HG02759 (cell line): Measurements from ENCODE around the gene RPS6KB1.
"Not testable (repeated sequence)": the region's sequence is repeated elsewhere in the genome, so short reads cannot be mapped to it uniquely, and the experiment has no call there.

ENCODE experiments used
- ATAC-seq: cut with Tn5 transposase; IDR thresholded peaks from one replicate; pipeline ENCODE4 v1.9.1; 2021; ENCODE audit warnings: mild to moderate bottlenecking, moderate library complexity; ENCODE audit not compliant: unreplicated experiment

RPS6KB1 gene

DNA sequence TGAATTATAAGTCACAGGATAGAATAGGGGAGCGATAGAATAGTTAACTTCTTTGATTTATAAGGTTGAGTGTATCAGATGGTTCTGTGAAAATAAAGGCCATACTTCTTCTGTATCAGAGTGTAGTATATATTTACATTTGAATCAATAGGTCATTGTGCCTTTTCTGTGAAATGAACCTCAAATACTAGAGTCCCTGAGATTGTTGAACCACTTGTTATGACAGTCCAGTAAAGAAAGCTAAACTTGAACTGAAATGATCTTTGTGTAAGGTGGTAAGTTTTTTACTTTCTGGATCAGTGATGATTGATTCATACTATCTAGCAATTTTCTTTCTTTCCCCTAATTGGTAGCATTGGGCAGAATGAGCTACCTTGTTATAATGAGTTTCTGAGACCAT is 40.4 kb downstream of the RPS6KB1 start:
- ATAC-seq: not testable (repeated sequence)

DNA sequence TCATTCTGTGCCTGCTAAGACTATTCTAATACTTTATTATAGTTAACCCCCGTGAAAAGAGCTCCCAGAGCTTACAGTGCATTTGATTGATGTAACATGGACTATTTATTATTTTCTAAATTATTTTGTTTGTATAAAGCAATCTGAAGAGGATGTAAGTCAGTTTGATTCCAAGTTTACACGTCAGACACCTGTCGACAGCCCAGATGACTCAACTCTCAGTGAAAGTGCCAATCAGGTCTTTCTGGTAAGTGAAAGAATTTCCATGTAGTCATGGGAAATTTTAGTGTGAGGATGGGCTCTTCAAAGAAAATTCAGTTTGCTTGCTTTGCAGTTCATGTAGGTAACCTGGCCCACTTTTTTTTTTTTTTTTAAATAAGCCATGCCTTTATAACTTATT is 47.8 kb downstream of the RPS6KB1 start:
- not testable (repeated sequence) for ATAC-seq

GRCh38 chr17:59941131-59941530 is 48.2 kb downstream of the RPS6KB1 start:
- ATAC-seq: no peak

DNA sequence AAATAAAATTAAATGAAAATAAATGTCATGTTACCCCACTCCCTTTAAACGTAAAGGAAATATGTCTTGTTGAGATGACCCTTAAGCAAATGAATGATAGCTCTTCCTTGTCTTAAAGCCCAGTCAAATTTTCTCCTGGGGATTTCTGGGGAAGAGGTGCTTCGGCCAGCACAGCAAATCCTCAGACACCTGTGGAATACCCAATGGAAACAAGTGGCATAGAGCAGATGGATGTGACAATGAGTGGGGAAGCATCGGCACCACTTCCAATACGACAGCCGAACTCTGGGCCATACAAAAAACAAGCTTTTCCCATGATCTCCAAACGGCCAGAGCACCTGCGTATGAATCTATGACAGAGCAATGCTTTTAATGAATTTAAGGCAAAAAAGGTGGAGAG is 53.5 kb downstream of the RPS6KB1 start:
- not testable (repeated sequence) for ATAC-seq

DNA sequence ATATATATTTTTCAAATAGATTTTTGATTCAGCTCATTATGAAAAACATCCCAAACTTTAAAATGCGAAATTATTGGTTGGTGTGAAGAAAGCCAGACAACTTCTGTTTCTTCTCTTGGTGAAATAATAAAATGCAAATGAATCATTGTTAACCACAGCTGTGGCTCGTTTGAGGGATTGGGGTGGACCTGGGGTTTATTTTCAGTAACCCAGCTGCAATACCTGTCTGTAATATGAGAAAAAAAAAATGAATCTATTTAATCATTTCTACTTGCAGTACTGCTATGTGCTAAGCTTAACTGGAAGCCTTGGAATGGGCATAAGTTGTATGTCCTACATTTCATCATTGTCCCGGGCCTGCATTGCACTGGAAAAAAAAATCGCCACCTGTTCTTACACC is 54.4 kb downstream of the RPS6KB1 start:
- not testable (repeated sequence) for ATAC-seq

DNA sequence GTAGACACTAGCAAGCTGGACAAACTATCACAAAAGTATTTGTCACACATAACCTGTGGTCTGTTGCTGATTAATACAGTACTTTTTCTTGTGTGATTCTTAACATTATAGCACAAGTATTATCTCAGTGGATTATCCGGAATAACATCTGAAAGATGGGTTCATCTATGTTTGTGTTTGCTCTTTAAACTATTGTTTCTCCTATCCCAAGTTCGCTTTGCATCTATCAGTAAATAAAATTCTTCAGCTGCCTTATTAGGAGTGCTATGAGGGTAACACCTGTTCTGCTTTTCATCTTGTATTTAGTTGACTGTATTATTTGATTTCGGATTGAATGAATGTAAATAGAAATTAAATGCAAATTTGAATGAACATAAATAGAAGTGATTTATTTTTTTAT is 57.1 kb downstream of the RPS6KB1 start:
- no peak for ATAC-seq

DNA sequence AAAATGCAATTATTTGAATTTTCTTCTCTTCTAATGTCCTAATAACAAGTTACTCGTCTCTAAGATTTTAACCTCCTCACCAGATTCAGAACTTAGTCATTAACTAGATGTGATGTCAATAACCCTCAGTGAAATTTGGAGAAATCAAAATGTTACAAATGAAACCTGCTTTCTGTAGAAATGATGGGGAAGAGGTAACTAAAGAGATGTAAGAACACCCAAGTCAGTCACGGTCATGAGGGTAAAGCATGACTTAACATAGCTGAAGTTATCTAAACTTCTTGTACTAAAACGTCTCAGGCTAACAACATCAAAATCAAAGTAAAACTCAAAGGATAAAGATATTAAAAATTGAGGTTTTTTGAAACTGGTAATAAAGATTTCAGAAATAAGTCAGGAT is 61.9 kb downstream of the RPS6KB1 start:
- ATAC-seq: no peak

DNA sequence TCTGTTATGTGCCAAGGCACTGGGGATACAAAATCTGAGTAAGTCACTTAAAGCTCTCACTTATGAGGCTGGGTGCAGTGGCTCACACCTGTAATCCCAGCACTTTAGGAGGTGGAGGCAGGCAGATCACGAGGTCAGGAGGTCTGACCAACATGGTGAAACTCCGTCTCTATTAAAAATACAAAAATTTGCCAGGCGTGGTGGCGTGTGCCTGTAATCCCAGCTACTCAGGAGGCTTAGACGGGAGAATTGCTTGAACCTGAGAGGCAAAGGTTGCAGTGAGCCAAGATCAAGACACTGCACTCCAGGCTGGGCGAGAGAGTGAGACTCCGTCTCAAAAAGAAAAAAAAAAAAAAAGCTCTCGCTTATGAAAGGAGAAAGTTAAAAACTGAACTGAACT is 66.7 kb downstream of the RPS6KB1 start:
- ATAC-seq: not testable (repeated sequence)

GRCh38 chr17:59962739-59963318 is 69.9 kb downstream of the RPS6KB1 start:
- no peak for ATAC-seq

GRCh38 chr17:59963738-59964481 is 71.0 kb downstream of the RPS6KB1 start:
- ATAC-seq: peak; percentile 35

GRCh38 chr17:59964482-59965328 is 71.8 kb downstream of the RPS6KB1 start, which contains the start of gene RNFT1:
TSS of gene RNFT1 (minus strand) at chr17:59964740. CDS start at chr17:59964663, 77 bp downstream.
- ATAC-seq: peak; percentile 90

- ATAC-seq: not testable (repeated sequence)
Observed at GRCh38 chr17:59971771-59972170, 78.8 kb downstream of the RPS6KB1 start.

- no peak for ATAC-seq
Observed at GRCh38 chr17:59972778-59973177, 79.9 kb downstream of the RPS6KB1 start.

DNA sequence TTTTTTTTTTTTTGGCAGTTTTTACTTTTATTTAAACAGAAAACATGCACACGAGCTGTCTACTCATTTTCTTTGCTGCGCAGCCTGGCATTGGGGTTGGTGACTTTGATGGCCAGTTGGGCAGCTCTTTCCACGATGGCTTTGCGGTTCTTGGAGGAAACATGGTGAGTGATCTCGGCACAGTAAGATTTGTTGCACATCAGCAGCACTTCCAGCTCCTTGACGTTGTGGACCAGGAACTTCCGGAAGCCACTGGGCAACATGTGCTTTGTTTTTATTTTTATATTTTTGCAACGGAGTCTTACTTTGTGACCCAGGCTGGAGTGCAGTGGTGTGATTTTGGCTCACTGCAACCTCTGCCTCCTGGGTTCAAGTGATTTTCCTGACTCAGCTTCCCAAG is 80.6 kb downstream of the RPS6KB1 start:
- ATAC-seq: not testable (repeated sequence)

- ATAC-seq: not testable (repeated sequence)
Observed at GRCh38 chr17:59975166-59975565, 82.2 kb downstream of the RPS6KB1 start.

GRCh38 chr17:59996608-59997007 is 103.7 kb downstream of the RPS6KB1 start:
- not testable (repeated sequence) for ATAC-seq
